IMR-90 (cell line): Measurements from ENCODE around the gene BBS1. TPM values are rescaled to one million over a fixed set of nuclear protein-coding genes. Genes with fewer than 3 reads are reported as not detected.

Source experiments
- ATAC-seq: fragments of 200-7000 bp; cut with Tn5 transposase; 2 replicates; pipeline ENCODE4 v1.9.1; 2020; ENCODE audit warnings: low read depth, mild to moderate bottlenecking, moderate library complexity
- BruUV-seq: library from RNA; stranded (reverse); fragments of 400-500 nt; replicated peaks from 2 replicates; lab custom pipeline; 2021; lab: Mats Ljungman, UMichigan
- CTCF ChIA-PET: fragments of 300-600 bp; formaldehyde crosslinking; extraction: SDS; loops from one replicate; lab custom pipeline; 2021; ENCODE audit warnings: antibody characterized with exemption; lab: Yijun Ruan, JAX
- POLR2A ChIA-PET: fragments of 300-600 bp; sonication (Branson Sonifier 250); formaldehyde crosslinking; loops from one replicate; lab custom pipeline; 2022; ENCODE audit warnings: antibody characterized with exemption; ENCODE audit not compliant: unreplicated experiment; lab: Charles Lee
- DNase-seq: peaks from one replicate; pipeline ENCODE4 v3.0.0; 2013
- H2AFZ ChIP-seq: replicated peaks from 2 replicates; pipeline ENCODE3; 2013; ENCODE audit warnings: low read length, mild to moderate bottlenecking; ENCODE audit not compliant: poor library complexity
- H2AK5ac ChIP-seq: 2 replicates; pipeline ENCODE4 v1.6.1; 2013; ENCODE audit warnings: low read depth, low read length, inconsistent platforms
- H2AK9ac ChIP-seq: replicated peaks from 2 replicates; pipeline ENCODE3; 2013; ENCODE audit warnings: mild to moderate bottlenecking, low read depth, low read length, moderate library complexity; ENCODE audit not compliant: poor library complexity
- H2BK120ac ChIP-seq: 2 replicates; pipeline ENCODE4 v1.6.1; 2013; ENCODE audit warnings: low read depth, low read length, inconsistent platforms
- H2BK15ac ChIP-seq: 3 replicates; pipeline ENCODE4 v1.6.1; 2013; ENCODE audit warnings: low read depth, low read length, inconsistent platforms
- H2BK20ac ChIP-seq: 2 replicates; pipeline ENCODE4 v1.6.1; 2013; ENCODE audit warnings: low read depth, mild to moderate bottlenecking, inconsistent platforms, low read length, moderate library complexity
- H2BK5ac ChIP-seq: 2 replicates; pipeline ENCODE4 v1.6.1; 2013; ENCODE audit warnings: mild to moderate bottlenecking, low read depth, low read length, inconsistent platforms; ENCODE audit not compliant: poor library complexity, severe bottlenecking
- H3K14ac ChIP-seq: replicated peaks from 2 replicates; pipeline ENCODE4 v1.6.1; 2013; ENCODE audit warnings: low read depth, low read length, inconsistent platforms
- H3K18ac ChIP-seq: 2 replicates; pipeline ENCODE4 v1.6.1; 2013; ENCODE audit warnings: low read depth, low read length, control low read depth
- H3K23ac ChIP-seq: 2 replicates; pipeline ENCODE4 v1.6.1; 2013; ENCODE audit warnings: low read depth, low read length, inconsistent platforms
- H3K27ac ChIP-seq: 2 replicates; pipeline ENCODE4 v1.5.1; 2013; ENCODE audit warnings: mild to moderate bottlenecking, control low read depth, low read length; ENCODE audit not compliant: insufficient read depth
- H3K27me3 ChIP-seq: 2 replicates; pipeline ENCODE4 v1.6.1; 2013; ENCODE audit warnings: low read length; ENCODE audit not compliant: control insufficient read depth, insufficient read depth
- H3K36me3 ChIP-seq: 2 replicates; pipeline ENCODE4 v1.6.1; 2013; ENCODE audit warnings: low read length, mixed read lengths; ENCODE audit not compliant: control insufficient read depth, insufficient read depth
- H3K4ac ChIP-seq: 2 replicates; pipeline ENCODE4 v1.6.1; 2013; ENCODE audit warnings: low read depth, low read length, inconsistent platforms
- H3K4me1 ChIP-seq: 2 replicates; pipeline ENCODE4 v1.6.1; 2013; ENCODE audit warnings: low read length, mixed read lengths; ENCODE audit not compliant: control insufficient read depth, insufficient read depth
- H3K4me2 ChIP-seq: 2 replicates; pipeline ENCODE4 v1.6.1; 2013; ENCODE audit warnings: low read depth, mild to moderate bottlenecking, control low read depth, low read length, moderate library complexity
- H3K4me3 ChIP-seq: 2 replicates; pipeline ENCODE4 v1.5.1; 2013; ENCODE audit warnings: low read depth, mild to moderate bottlenecking, control low read depth, low read length, moderate library complexity; ENCODE audit not compliant: insufficient read depth
- H3K56ac ChIP-seq: 2 replicates; pipeline ENCODE4 v1.6.1; 2013; ENCODE audit warnings: low read length, inconsistent platforms; ENCODE audit not compliant: insufficient read depth; ENCODE audit errors: extremely low read depth
- H3K79me1 ChIP-seq, 2 experiments: 2 replicates each; pipeline ENCODE4 v1.6.1; 2013; ENCODE audit warnings: low read length in 2 of 2, inconsistent platforms in 1 of 2, low read depth in 1 of 2
- H3K9ac ChIP-seq: 2 replicates; pipeline ENCODE4 v1.6.1; 2013; ENCODE audit warnings: low read depth, low read length, control low read depth
- H3K9me1 ChIP-seq: 2 replicates; pipeline ENCODE4 v1.6.1; 2013; ENCODE audit warnings: low read length, inconsistent platforms; ENCODE audit not compliant: insufficient read depth
- H3K9me3 ChIP-seq: 2 replicates; pipeline ENCODE4 v1.6.1; 2013; ENCODE audit warnings: low read length; ENCODE audit not compliant: control insufficient read depth, insufficient read depth
- H4K20me1 ChIP-seq: 2 replicates; pipeline ENCODE4 v1.6.1; 2013; ENCODE audit warnings: low read length, inconsistent platforms; ENCODE audit not compliant: insufficient read depth
- H4K5ac ChIP-seq: 2 replicates; pipeline ENCODE4 v1.6.1; 2013; ENCODE audit warnings: mild to moderate bottlenecking, low read depth, low read length, control low read depth
- H4K8ac ChIP-seq, 2 experiments: 2 replicates each; pipeline ENCODE4 v1.6.1; 2013; ENCODE audit warnings: low read depth in 2 of 2, low read length in 2 of 2, control low read depth in 1 of 2, inconsistent platforms in 1 of 2
- H4K91ac ChIP-seq: 2 replicates; pipeline ENCODE4 v1.6.1; 2013; ENCODE audit warnings: low read depth, low read length, inconsistent platforms; ENCODE audit not compliant: insufficient read depth
- CTCF ChIP-seq: conservative IDR thresholded peaks from 2 replicates; pipeline ENCODE4 v1.5.1; 2012; ENCODE audit warnings: mild to moderate bottlenecking, low read depth, low read length, improper control_type of control experiment
- FOS ChIP-seq: fragments of 150-350 bp; IDR thresholded peaks from 2 replicates; pipeline ENCODE4 v1.6.1; 2016; ENCODE audit warnings: low read depth, low read length
- MXI1 ChIP-seq: IDR thresholded peaks from 2 replicates; pipeline ENCODE4 v1.6.1; 2012; ENCODE audit warnings: low read depth, mild to moderate bottlenecking, low read length, moderate library complexity, borderline replicate concordance
- SMC3 ChIP-seq: fragments of 150-350 bp; IDR thresholded peaks from 2 replicates; pipeline ENCODE4 v1.6.1; 2016; ENCODE audit warnings: low read depth, mild to moderate bottlenecking, antibody characterized with exemption, low read length, moderate library complexity
- WGBS, 2 experiments: methylation state at CpG; one replicate each; pipeline versions ENCODE4 v1.1.5 to v1.1.7; 2013; ENCODE audit warnings: missing lambda C conversion rate in 2 of 2; ENCODE audit not compliant: insufficient read length in 1 of 2; ENCODE audit errors: extremely low coverage in 2 of 2; 5-methylcytosine and 5-hydroxymethylcytosine counted together
- dilution Hi-C: fragments of 300-500 bp; cut with HindIII; formaldehyde crosslinking; loops from one replicate; pipeline ENCODE4 v1.14.3; 2018; ENCODE audit warnings: low sequenced_read_pairs; ENCODE audit not compliant: unreplicated experiment
- in situ Hi-C: fragments of 300-500 bp; cut with MboI; formaldehyde crosslinking; loops from 3 replicates; pipeline ENCODE4 v1.14.3; 2019; ENCODE audit warnings: low sequenced_read_pairs, inconsistent platforms, mixed read lengths
- intact Hi-C: fragments of 100-400 bp; cut with micrococcal nuclease; formaldehyde crosslinking; loops from 2 replicates; pipeline ENCODE4 v1.10.0; 2022
- polyA plus RNA-seq, 3 experiments: library from polyadenylated mRNA; depleted of rRNA; stranded (reverse); fragments of >200 nt; gene quantifications; 2 replicates each; pipeline ENCODE4 v1.2.3, GENCODE V29; 2012; ENCODE audit warnings: low replicate concordance in 1 of 3
- total RNA-seq: library from RNA; depleted of rRNA; stranded (reverse); fragments of >200 nt; gene quantifications from 2 replicates; pipeline ENCODE4 v1.2.3, GENCODE V29; 2012

BBS1 gene
- total and polyA plus RNA-seq, 2 of the 4 experiments (the other 2 are of a cell fraction): 16.5 to 20.6 TPM

GRCh38 chr11:66497206-66497605 lies 13.2 kb upstream of the BBS1 start:
- H2AFZ ChIP-seq: no peak overlapping the region
- H3K9me1 ChIP-seq: no peaks in the 10 kb centered on the region
- H3K9ac ChIP-seq: no peak overlapping the region
- no peaks in the 10 kb centered on the region for H3K27me3 ChIP-seq
- H2BK120ac ChIP-seq: no peak overlapping the region
- BruUV-seq: no TSS peak
- dilution Hi-C loops: no loop called here
- H4K91ac ChIP-seq: no peak overlapping the region
- no peak overlapping the region for H2AK5ac ChIP-seq
- no peak overlapping the region for H3K23ac ChIP-seq
- no peak overlapping the region for H4K8ac ChIP-seq
- no peak overlapping the region for H2BK5ac ChIP-seq
- H3K18ac ChIP-seq: no peak overlapping the region
- no peak overlapping the region for H3K27ac ChIP-seq
- no peak overlapping the region for H3K4ac ChIP-seq
- H3K14ac ChIP-seq: no peak overlapping the region
- TF ChIP-seq SMC3 (no peak), FOS (no peak), MXI1 (no peak), CTCF (no peak)
- no peak overlapping the region for H4K5ac ChIP-seq
- in situ Hi-C loops: no loop called here
- no peak overlapping the region for H2AK9ac ChIP-seq
- no peaks in the 10 kb centered on the region for H3K79me1 ChIP-seq
- H3K4me3 ChIP-seq: no peak overlapping the region
- H2BK20ac ChIP-seq: no peak overlapping the region
- H3K56ac ChIP-seq: no peak overlapping the region
- no peaks in the 10 kb centered on the region for H3K9me3 ChIP-seq
- no peak for DNase-seq
- no peak for ATAC-seq
- whole genome bisulfite sequencing, 2 experiments: 96% methylated on average over 13 of the region's 16 CpGs; no CpG with 5 or more reads in 1 of the 2 experiments
- no peak overlapping the region for H3K4me2 ChIP-seq
- intact Hi-C loops: no loop called here
- CTCF ChIA-PET: no interaction called here
- no peak overlapping the region for H2BK15ac ChIP-seq
- no peaks in the 10 kb centered on the region for H4K20me1 ChIP-seq
- peaks cover 37% of the 10 kb centered on the region for H3K36me3 ChIP-seq
- H3K4me1 ChIP-seq: no peaks in the 10 kb centered on the region
- POLR2A ChIA-PET: no interaction called here
